ENCODE results near the gene SLC6A9. TPM values are rescaled to one million over a fixed set of nuclear protein-coding genes. Genes with fewer than 3 reads are reported as not detected.

Gene SLC6A9
- total RNA-seq, 2 donors from 2014 or later: 21.7 to 26.1 TPM

GRCh38 chr1:44008259-44008658, 23.0 kb downstream of the SLC6A9 start:
- Histone ChIP-seq H3K9me3 (no peaks in the 10 kb centered on the region), H3K36me3 (no peaks in the 10 kb centered on the region), H3K27me3 (no peaks in the 10 kb centered on the region), H3K27ac (no peak overlapping the region), H3K9ac (ENCODE audit: low read depth in 2 of 2, low read length in 2 of 2) (no peak overlapping the region), H3K4me1 (peaks cover 6% of the 10 kb centered on the region), H3K4me3 (no peak overlapping the region)
- no peak for DNase-seq
- TF ChIP-seq CTCF (IDR thresholded peaks at IDR 0.05): no peak
- intact Hi-C loops (cut with DNase I): no loop called here

GRCh38 chr1:44002606-44003157, 28.6 kb downstream of the SLC6A9 start:
- no peak overlapping the region for H3K9ac ChIP-seq (ENCODE audit: low read depth in 2 of 2, low read length in 2 of 2)
- no peaks in the 10 kb centered on the region for H3K9me3 ChIP-seq
- DNase-seq: no peak
- H3K27me3 ChIP-seq: no peaks in the 10 kb centered on the region
- intact Hi-C loops (cut with DNase I): no loop called here
- no peaks in the 10 kb centered on the region for H3K36me3 ChIP-seq
- no peaks in the 10 kb centered on the region for H3K4me1 ChIP-seq
- no peak overlapping the region for H3K27ac ChIP-seq
- no peak overlapping the region for H3K4me3 ChIP-seq
- TF ChIP-seq CTCF (IDR thresholded peaks at IDR 0.05): no peak

GRCh38 chr1:44002165-44002564, 29.1 kb downstream of the SLC6A9 start:
- H3K36me3 ChIP-seq: no peaks in the 10 kb centered on the region
- no peak overlapping the region for H3K4me3 ChIP-seq
- no peaks in the 10 kb centered on the region for H3K4me1 ChIP-seq
- TF ChIP-seq CTCF (IDR thresholded peaks at IDR 0.05): no peak
- no peak overlapping the region for H3K27ac ChIP-seq
- no peak for DNase-seq
- intact Hi-C loops (cut with DNase I): no loop called here
- no peak overlapping the region for H3K9ac ChIP-seq (ENCODE audit: low read depth in 2 of 2, low read length in 2 of 2)
- H3K27me3 ChIP-seq: no peaks in the 10 kb centered on the region
- no peaks in the 10 kb centered on the region for H3K9me3 ChIP-seq

GRCh38 chr1:44000122-44000665, 31.1 kb downstream of the SLC6A9 start:
- Histone ChIP-seq H3K4me1 (no peaks in the 10 kb centered on the region), H3K27ac (no peak overlapping the region)
- intact Hi-C loops (cut with DNase I): no loop called here

GRCh38 chr1:43999455-43999854, 31.8 kb downstream of the SLC6A9 start:
- Histone ChIP-seq H3K9ac (ENCODE audit: low read depth in 2 of 2, low read length in 2 of 2) (no peak overlapping the region), H3K9me3 (no peaks in the 10 kb centered on the region), H3K4me3 (no peak overlapping the region), H3K36me3 (no peaks in the 10 kb centered on the region), H3K27me3 (no peaks in the 10 kb centered on the region), H3K4me1 (no peaks in the 10 kb centered on the region), H3K27ac (no peak overlapping the region)
- intact Hi-C loops (cut with DNase I): no loop called here
- DNase-seq: no peak
- TF ChIP-seq CTCF (IDR thresholded peaks at IDR 0.05): no peak

More at GRCh38 chr1:44000122-44000665, 31.1 kb downstream of the SLC6A9 start:
- H3K9me3 ChIP-seq: no peaks in the 10 kb centered on the region
- no peak for DNase-seq
- no peak overlapping the region for H3K9ac ChIP-seq (ENCODE audit: low read depth in 2 of 2, low read length in 2 of 2)
- no peak for TF ChIP-seq CTCF (IDR thresholded peaks at IDR 0.05)
- H3K36me3 ChIP-seq: no peaks in the 10 kb centered on the region
- no peaks in the 10 kb centered on the region for H3K27me3 ChIP-seq
- no peak overlapping the region for H3K4me3 ChIP-seq
